ELF-1 (cell line): ENCODE data around the gene DHX8.

ENCODE experiments used
- DNase-seq: peaks from one replicate; pipeline ENCODE4 v3.0.0-alpha.2; 2016; ENCODE audit warnings: low read depth, low spot score

The DHX8 gene

DNA sequence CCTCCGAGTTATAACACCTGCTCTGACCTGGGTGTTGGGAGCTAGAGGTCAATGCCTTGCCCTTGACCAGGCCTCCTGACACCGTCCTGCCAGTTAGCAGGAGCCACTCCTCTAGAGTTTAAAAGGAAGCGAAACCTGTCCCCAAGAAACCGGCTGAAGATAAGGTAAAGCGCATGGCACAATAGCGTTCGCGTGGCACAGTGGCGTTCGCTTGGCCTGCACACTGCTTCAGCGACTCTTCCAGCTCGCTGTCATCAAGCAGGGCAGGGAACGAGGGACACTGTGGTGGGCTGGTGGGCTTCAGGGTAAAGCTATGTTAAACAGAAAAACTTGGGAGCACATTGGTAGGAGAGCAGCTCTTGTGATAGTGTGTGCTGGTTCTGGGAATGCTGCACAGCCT is 90.6 kb downstream of the DHX8 start:
- no peak for DNase-seq

DNA sequence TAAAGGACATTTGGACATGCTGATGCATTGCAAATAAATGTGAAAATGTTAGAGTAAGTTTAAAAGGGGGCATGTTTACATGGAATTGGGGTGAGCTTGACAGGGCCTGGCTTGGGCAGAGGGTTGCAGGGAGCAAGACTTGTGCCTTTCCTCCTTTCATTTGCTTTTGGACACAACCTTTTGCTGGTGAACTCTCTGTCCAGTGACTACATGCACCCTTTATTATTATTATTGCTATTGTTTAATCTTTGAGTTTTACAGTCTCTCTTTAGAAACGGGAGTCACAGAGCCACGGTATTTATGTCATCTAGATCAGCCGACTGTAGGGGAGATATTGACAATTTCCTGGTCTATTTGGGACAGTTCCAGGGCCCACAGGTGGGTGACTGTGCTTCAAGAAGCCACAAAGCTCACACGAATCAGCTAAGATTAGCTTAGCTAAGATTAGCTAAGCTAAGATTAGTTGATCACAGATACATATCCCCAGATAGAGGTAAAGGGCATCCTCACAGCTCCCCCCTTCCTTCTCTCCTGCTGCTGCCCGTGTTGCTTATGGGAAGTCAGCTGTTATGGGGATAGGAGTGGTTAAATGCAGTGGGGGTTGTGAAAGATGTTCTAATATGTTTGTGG is 91.2 kb downstream of the DHX8 start:
- DNase-seq = no peak
